HEK293 (cell line): Measurements from ENCODE around the gene ERRFI1.

Experiments used
- BCL11B ChIP-seq: fragments of 450-650 bp; formaldehyde crosslinking; IDR thresholded peaks from 2 replicates; pipeline ENCODE4 v1.5.1; 2016; ENCODE audit warnings: low read depth, missing biosample characterization, missing genetic modification characterization
- GLIS2 ChIP-seq: fragments of 450-650 bp; formaldehyde crosslinking; IDR thresholded peaks from 2 replicates; pipeline ENCODE4 v1.5.1; 2016; ENCODE audit warnings: missing biosample characterization, missing genetic modification characterization
- HOXC10 ChIP-seq: sonication (generic); formaldehyde crosslinking; IDR thresholded peaks from 2 replicates; pipeline ENCODE4 v1.8.1; 2023; ENCODE audit warnings: mild to moderate bottlenecking, missing genetic modification reagents
- KLF16 ChIP-seq: fragments of 450-650 bp; formaldehyde crosslinking; IDR thresholded peaks from 2 replicates; pipeline ENCODE4 v1.5.1; 2017; ENCODE audit warnings: missing biosample characterization, missing genetic modification characterization
- KLF8 ChIP-seq: fragments of 450-650 bp; formaldehyde crosslinking; IDR thresholded peaks from 2 replicates; pipeline ENCODE4 v1.5.1; 2016; ENCODE audit warnings: missing biosample characterization, missing genetic modification characterization
- MEIS1 ChIP-seq: sonication (generic); formaldehyde crosslinking; IDR thresholded peaks from 2 replicates; pipeline ENCODE4 v1.8.1; 2022; ENCODE audit warnings: missing genetic modification reagents, mild to moderate bottlenecking, borderline replicate concordance
- PRDM1 ChIP-seq: fragments of 450-650 bp; formaldehyde crosslinking; IDR thresholded peaks from 2 replicates; pipeline ENCODE4; 2016; ENCODE audit warnings: missing biosample characterization, missing genetic modification characterization
- ZBTB20 ChIP-seq: fragments of 450-650 bp; formaldehyde crosslinking; IDR thresholded peaks from 2 replicates; pipeline ENCODE4 v1.5.1; 2016; ENCODE audit warnings: missing biosample characterization, missing genetic modification characterization
- ZBTB48 ChIP-seq: fragments of 450-650 bp; formaldehyde crosslinking; IDR thresholded peaks from 2 replicates; pipeline ENCODE4 v1.5.1; 2016; ENCODE audit warnings: missing biosample characterization, missing genetic modification characterization
- ZBTB7A ChIP-seq: fragments of 450-650 bp; formaldehyde crosslinking; IDR thresholded peaks from 2 replicates; pipeline ENCODE4 v1.5.1; 2016; ENCODE audit warnings: low read depth, missing biosample characterization, missing genetic modification characterization
- ZIC2 ChIP-seq: fragments of 450-650 bp; formaldehyde crosslinking; IDR thresholded peaks from 2 replicates; pipeline ENCODE4 v1.5.1; 2016; ENCODE audit warnings: missing biosample characterization, missing genetic modification characterization
- ZNF10 ChIP-seq: fragments of 450-650 bp; formaldehyde crosslinking; IDR thresholded peaks from 2 replicates; pipeline ENCODE4 v1.5.1; 2017; ENCODE audit warnings: missing biosample characterization, missing genetic modification characterization
- ZNF114 ChIP-seq: fragments of 450-650 bp; formaldehyde crosslinking; IDR thresholded peaks from 2 replicates; pipeline ENCODE4 v1.5.0; 2017; ENCODE audit warnings: missing biosample characterization, missing genetic modification characterization
- ZNF2 ChIP-seq: fragments of 450-650 bp; formaldehyde crosslinking; IDR thresholded peaks from 2 replicates; pipeline ENCODE4 v1.5.1; 2016; ENCODE audit warnings: missing biosample characterization, missing genetic modification characterization
- ZNF214 ChIP-seq: fragments of 450-650 bp; formaldehyde crosslinking; IDR thresholded peaks from 2 replicates; pipeline ENCODE4 v1.5.1; 2017; ENCODE audit warnings: missing biosample characterization, mild to moderate bottlenecking, missing genetic modification characterization, borderline replicate concordance
- ZNF274 ChIP-seq, 2 experiments: fragments of 200-500 bp in 1 of 2; fragments of 450-650 bp in 1 of 2; sonication (Bioruptor generic) in 1 of 2; formaldehyde crosslinking in 1 of 2; IDR thresholded peaks; 2 replicates each; pipeline versions ENCODE4 v1.5.1 to v1.6.1; 2014 to 2016; ENCODE audit warnings: borderline replicate concordance in 1 of 2, inconsistent platforms in 1 of 2, low read length in 1 of 2, missing biosample characterization in 1 of 2, missing genetic modification characterization in 1 of 2
- ZNF335 ChIP-seq: fragments of 450-650 bp; formaldehyde crosslinking; conservative IDR thresholded peaks from 2 replicates; pipeline ENCODE4 v1.5.1; 2016; ENCODE audit warnings: missing biosample characterization, missing genetic modification characterization
- ZNF391 ChIP-seq: fragments of 450-650 bp; formaldehyde crosslinking; IDR thresholded peaks from 2 replicates; pipeline ENCODE4 v1.5.1; 2016; ENCODE audit warnings: low read depth, missing biosample characterization, missing genetic modification characterization, borderline replicate concordance
- ZNF423 ChIP-seq: fragments of 450-650 bp; formaldehyde crosslinking; IDR thresholded peaks from 2 replicates; pipeline ENCODE4 v1.5.1; 2016; ENCODE audit warnings: missing biosample characterization, missing genetic modification characterization
- ZNF510 ChIP-seq: fragments of 450-650 bp; formaldehyde crosslinking; IDR thresholded peaks from 2 replicates; pipeline ENCODE4 v1.5.1; 2018; ENCODE audit warnings: mild to moderate bottlenecking, missing genetic modification characterization, missing biosample characterization; ENCODE audit not compliant: insufficient replicate concordance
- ZNF558 ChIP-seq: fragments of 450-650 bp; formaldehyde crosslinking; IDR thresholded peaks from 2 replicates; pipeline ENCODE4 v1.5.1; 2016; ENCODE audit warnings: missing biosample characterization, missing genetic modification characterization
- ZNF600 ChIP-seq: fragments of 450-650 bp; formaldehyde crosslinking; IDR thresholded peaks from 2 replicates; pipeline ENCODE4 v1.5.1; 2016; ENCODE audit warnings: missing biosample characterization, missing genetic modification characterization
- ZNF785 ChIP-seq: fragments of 450-650 bp; formaldehyde crosslinking; IDR thresholded peaks from 2 replicates; pipeline ENCODE4 v1.5.1; 2016; ENCODE audit warnings: missing biosample characterization, missing genetic modification characterization
- ZNF843 ChIP-seq: fragments of 450-650 bp; formaldehyde crosslinking; IDR thresholded peaks from 2 replicates; pipeline ENCODE4 v1.5.1; 2016; ENCODE audit warnings: missing biosample characterization, missing genetic modification characterization
- ZSCAN30 ChIP-seq: fragments of 450-650 bp; IDR thresholded peaks from 2 replicates; pipeline ENCODE4 v1.5.1; 2018; ENCODE audit warnings: missing biosample characterization, mild to moderate bottlenecking, missing genetic modification characterization, moderate library complexity
- TF ChIP-seq, protein P1 (sequence below): fragments of 450-650 bp; formaldehyde crosslinking; IDR thresholded peaks from 2 replicates; pipeline ENCODE4 v1.5.1; 2016; ENCODE audit warnings: missing biosample characterization, missing genetic modification characterization
- TF ChIP-seq, protein P2 (sequence below): fragments of 450-650 bp; formaldehyde crosslinking; IDR thresholded peaks from 2 replicates; pipeline ENCODE4 v1.5.1; 2017; ENCODE audit warnings: missing biosample characterization, missing genetic modification characterization
- TF ChIP-seq, protein P3 (sequence below): fragments of 450-650 bp; formaldehyde crosslinking; IDR thresholded peaks from 2 replicates; pipeline ENCODE4 v1.5.1; 2017; ENCODE audit warnings: missing biosample characterization, mild to moderate bottlenecking, missing genetic modification characterization, moderate library complexity
- TF ChIP-seq, protein P4 (sequence below): fragments of 450-650 bp; formaldehyde crosslinking; IDR thresholded peaks from 2 replicates; pipeline ENCODE4 v1.5.1; 2016; ENCODE audit warnings: missing biosample characterization, missing genetic modification characterization
- TF ChIP-seq, protein P5 (sequence below): fragments of 450-650 bp; formaldehyde crosslinking; IDR thresholded peaks from 2 replicates; pipeline ENCODE4 v1.5.1; 2017; ENCODE audit warnings: missing biosample characterization, missing genetic modification characterization

Gene ERRFI1

DNA sequence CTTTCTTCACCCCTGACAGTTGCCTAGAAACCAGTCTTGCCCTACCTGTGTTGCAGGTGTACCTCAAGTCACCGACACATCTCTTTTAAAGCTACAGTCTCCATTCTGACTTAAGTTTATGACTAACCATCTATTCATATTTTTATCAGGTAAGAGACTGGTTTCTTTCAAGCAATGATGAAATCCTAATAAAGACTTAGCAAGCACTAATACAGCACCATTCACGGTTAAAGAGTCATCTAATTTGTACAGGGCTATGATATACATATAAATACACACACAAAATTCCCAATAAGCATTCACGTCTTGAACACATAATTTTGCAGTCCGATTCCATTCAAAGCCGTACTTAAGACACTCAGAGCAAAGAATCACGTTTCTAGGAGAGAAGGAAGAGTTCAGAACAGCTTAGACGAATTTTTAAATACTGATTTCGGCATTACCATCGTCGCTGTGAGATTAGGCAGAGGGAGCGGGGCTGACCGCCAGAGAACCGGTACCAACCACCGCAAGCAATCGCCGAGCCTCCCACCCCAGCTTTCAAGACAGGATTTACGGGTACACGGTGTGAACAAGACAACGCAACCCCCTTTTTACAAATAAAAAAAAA, 943 bp downstream of the ERRFI1 start (continued):
- TF ChIP-seq, protein P1, sequence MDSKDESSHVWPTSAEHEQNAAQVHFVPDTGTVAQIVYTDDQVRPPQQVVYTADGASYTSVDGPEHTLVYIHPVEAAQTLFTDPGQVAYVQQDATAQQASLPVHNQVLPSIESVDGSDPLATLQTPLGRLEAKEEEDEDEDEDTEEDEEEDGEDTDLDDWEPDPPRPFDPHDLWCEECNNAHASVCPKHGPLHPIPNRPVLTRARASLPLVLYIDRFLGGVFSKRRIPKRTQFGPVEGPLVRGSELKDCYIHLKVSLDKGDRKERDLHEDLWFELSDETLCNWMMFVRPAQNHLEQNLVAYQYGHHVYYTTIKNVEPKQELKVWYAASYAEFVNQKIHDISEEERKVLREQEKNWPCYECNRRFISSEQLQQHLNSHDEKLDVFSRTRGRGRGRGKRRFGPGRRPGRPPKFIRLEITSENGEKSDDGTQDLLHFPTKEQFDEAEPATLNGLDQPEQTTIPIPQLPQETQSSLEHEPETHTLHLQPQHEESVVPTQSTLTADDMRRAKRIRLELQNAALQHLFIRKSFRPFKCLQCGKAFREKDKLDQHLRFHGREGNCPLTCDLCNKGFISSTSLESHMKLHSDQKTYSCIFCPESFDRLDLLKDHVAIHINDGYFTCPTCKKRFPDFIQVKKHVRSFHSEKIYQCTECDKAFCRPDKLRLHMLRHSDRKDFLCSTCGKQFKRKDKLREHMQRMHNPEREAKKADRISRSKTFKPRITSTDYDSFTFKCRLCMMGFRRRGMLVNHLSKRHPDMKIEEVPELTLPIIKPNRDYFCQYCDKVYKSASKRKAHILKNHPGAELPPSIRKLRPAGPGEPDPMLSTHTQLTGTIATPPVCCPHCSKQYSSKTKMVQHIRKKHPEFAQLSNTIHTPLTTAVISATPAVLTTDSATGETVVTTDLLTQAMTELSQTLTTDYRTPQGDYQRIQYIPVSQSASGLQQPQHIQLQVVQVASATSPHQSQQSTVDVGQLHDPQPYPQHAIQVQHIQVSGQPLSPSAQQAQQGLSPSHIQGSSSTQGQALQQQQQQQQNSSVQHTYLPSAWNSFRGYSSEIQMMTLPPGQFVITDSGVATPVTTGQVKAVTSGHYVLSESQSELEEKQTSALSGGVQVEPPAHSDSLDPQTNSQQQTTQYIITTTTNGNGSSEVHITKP (tag by site-specific recombination) = no peak
- TF ChIP-seq ZBTB20 (tag by site-specific recombination) (peak; percentile 73), ZIC2 (tag by site-specific recombination) (no peak), ZBTB7A (tag by site-specific recombination) (0 out of 2 replicates have a peak, but pooled peaks have one; percentile 30), ZNF558 (tag by site-specific recombination) (no peak), ZNF214 (no peak), ZNF785 (tag by site-specific recombination) (no peak), PRDM1 (tag by site-specific recombination) (no peak), ZNF274 (IDR thresholded peaks at IDR 0.05; ENCODE audit: low read length) (no peak), ZNF274 (tag by site-specific recombination; IDR thresholded peaks at IDR 0.05; ENCODE audit: borderline replicate concordance) (no peak), ZNF391 (no peak), ZNF843 (tag by site-specific recombination) (no peak), ZBTB48 (tag by site-specific recombination) (no peak), ZNF2 (tag by site-specific recombination) (no peak), KLF16 (tag by site-specific recombination) (no peak), ZNF510 (no peak), ZNF335 (peak; percentile 81), BCL11B (no peak), ZSCAN30 (tag by site-specific recombination) (no peak), MEIS1 (CRISPR knock-in tag) (no peak), KLF8 (tag by site-specific recombination) (no peak), HOXC10 (no peak), ZNF600 (tag by site-specific recombination) (0 out of 2 replicates have a peak, but pooled peaks have one; percentile 12), ZNF10 (tag by site-specific recombination) (no peak), ZNF114 (no peak), ZNF423 (tag by site-specific recombination) (no peak), GLIS2 (0 out of 2 replicates have a peak, but pooled peaks have one; percentile 15)
- TF ChIP-seq, protein P2, sequence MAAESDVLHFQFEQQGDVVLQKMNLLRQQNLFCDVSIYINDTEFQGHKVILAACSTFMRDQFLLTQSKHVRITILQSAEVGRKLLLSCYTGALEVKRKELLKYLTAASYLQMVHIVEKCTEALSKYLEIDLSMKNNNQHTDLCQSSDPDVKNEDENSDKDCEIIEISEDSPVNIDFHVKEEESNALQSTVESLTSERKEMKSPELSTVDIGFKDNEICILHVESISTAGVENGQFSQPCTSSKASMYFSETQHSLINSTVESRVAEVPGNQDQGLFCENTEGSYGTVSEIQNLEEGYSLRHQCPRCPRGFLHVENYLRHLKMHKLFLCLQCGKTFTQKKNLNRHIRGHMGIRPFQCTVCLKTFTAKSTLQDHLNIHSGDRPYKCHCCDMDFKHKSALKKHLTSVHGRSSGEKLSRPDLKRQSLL (tag by site-specific recombination) = no peak
- TF ChIP-seq, protein P3, sequence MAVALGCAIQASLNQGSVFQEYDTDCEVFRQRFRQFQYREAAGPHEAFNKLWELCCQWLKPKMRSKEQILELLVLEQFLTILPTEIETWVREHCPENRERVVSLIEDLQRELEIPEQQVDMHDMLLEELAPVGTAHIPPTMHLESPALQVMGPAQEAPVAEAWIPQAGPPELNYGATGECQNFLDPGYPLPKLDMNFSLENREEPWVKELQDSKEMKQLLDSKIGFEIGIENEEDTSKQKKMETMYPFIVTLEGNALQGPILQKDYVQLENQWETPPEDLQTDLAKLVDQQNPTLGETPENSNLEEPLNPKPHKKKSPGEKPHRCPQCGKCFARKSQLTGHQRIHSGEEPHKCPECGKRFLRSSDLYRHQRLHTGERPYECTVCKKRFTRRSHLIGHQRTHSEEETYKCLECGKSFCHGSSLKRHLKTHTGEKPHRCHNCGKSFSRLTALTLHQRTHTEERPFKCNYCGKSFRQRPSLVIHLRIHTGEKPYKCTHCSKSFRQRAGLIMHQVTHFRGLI (tag by site-specific recombination) = no peak
- TF ChIP-seq, protein P4, sequence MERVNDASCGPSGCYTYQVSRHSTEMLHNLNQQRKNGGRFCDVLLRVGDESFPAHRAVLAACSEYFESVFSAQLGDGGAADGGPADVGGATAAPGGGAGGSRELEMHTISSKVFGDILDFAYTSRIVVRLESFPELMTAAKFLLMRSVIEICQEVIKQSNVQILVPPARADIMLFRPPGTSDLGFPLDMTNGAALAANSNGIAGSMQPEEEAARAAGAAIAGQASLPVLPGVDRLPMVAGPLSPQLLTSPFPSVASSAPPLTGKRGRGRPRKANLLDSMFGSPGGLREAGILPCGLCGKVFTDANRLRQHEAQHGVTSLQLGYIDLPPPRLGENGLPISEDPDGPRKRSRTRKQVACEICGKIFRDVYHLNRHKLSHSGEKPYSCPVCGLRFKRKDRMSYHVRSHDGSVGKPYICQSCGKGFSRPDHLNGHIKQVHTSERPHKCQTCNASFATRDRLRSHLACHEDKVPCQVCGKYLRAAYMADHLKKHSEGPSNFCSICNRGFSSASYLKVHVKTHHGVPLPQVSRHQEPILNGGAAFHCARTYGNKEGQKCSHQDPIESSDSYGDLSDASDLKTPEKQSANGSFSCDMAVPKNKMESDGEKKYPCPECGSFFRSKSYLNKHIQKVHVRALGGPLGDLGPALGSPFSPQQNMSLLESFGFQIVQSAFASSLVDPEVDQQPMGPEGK = no peak
- TF ChIP-seq, protein P5, sequence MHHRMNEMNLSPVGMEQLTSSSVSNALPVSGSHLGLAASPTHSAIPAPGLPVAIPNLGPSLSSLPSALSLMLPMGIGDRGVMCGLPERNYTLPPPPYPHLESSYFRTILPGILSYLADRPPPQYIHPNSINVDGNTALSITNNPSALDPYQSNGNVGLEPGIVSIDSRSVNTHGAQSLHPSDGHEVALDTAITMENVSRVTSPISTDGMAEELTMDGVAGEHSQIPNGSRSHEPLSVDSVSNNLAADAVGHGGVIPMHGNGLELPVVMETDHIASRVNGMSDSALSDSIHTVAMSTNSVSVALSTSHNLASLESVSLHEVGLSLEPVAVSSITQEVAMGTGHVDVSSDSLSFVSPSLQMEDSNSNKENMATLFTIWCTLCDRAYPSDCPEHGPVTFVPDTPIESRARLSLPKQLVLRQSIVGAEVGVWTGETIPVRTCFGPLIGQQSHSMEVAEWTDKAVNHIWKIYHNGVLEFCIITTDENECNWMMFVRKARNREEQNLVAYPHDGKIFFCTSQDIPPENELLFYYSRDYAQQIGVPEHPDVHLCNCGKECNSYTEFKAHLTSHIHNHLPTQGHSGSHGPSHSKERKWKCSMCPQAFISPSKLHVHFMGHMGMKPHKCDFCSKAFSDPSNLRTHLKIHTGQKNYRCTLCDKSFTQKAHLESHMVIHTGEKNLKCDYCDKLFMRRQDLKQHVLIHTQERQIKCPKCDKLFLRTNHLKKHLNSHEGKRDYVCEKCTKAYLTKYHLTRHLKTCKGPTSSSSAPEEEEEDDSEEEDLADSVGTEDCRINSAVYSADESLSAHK (tag by site-specific recombination) = no peak
